NCI-H226 (cell line): Measurements from ENCODE around the gene TCP10L.
"Not testable (repeated sequence)": the region's sequence is repeated elsewhere in the genome, so short reads cannot be mapped to it uniquely, and the experiment has no call there.

Source experiments
- DNase-seq: peaks from one replicate; pipeline ENCODE4 v3.0.0-alpha.2; 2015

The TCP10L gene

GRCh38 chr21:32549886-32550285 is 35.4 kb downstream of the TCP10L start:
- no peak for DNase-seq

- no peak for DNase-seq
These were observed 35.9 kb downstream of the TCP10L start for GRCh38 chr21:32549440-32549839.

GRCh38 chr21:32548978-32549377 is 36.3 kb downstream of the TCP10L start:
- no peak for DNase-seq

DNA sequence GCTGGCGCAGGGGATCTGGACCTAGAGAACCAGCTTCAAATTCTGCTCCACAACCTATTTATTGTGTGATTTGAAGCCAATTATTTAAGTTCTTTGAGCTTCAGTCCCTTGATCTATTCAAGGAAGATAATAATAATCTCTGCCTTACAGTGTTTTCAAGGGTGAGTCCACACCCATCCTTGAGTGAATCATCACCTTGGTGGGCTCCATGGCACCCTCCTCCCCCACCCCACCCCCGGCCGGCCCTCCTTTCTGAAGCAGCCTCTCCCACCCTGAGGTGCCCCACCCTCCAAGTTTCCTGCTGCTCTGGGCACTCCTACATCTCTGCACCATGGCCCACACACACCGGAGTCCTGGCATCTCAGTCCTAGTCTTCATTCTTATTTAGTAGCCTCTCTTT is 38.3 kb downstream of the TCP10L start:
- DNase-seq = no peak

GRCh38 chr21:32545948-32546441 is 39.3 kb downstream of the TCP10L start:
- DNase-seq = peak; percentile 35

- DNase-seq = no peak
These were observed 40.6 kb downstream of the TCP10L start for GRCh38 chr21:32544697-32545096.

DNA sequence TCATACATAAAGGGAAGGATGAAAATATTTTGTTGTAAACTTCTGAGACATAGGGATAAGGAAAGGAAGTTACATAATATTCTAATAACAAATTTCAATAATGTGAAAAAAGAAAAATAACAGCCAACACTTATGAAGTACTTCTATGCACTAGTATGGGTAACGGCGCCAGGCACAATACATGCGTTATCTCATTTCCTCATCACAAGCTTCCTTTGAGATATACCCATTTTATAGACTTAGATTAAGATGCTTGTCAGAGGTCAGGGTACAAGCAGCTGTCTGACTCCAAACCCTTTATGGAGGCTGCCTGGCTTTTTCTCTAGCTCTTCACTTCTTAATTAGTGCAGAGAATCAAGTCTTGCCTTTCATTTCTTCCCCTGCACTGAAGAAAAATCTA is 41.3 kb downstream of the TCP10L start:
- no peak for DNase-seq

DNA sequence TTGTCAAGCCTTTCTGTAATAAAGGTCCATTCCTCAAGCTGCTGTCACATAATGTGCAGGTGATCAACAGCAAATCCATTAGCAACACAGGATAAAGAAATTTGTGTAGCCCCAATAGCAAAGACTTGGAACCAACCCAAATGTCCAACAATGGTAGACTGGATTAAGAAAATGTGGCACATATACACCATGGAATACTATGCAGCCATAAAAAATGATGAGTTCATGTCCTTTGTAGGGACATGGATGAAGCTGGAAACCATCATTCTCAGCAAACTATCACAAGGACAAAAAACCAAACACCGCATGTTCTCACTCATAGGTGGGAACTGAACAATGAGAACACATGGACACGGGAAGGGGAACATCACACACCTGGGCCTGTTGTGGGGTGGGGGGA is 42.3 kb downstream of the TCP10L start:
- DNase-seq = not testable (repeated sequence)

DNA sequence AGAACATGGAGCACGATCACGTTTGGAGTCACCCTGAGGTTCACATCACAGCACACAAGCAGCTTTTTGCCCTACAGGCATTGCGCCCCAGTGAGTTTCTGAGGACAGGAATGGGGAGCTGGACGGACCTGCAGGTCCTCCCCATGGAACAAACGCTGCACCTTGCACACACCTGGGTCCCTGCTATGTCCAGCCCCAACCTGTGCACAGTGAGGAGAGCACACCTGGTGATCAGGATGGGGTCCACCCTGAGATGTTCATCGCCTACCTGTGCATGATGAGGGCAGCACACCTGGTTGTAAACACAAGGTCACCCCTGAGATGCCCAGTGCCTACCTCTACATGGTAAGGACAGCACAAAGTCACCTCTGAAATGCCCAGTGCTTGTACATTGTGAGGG is 45.9 kb downstream of the TCP10L start:
- DNase-seq = no peak

- no peak for DNase-seq
These were observed 47.1 kb downstream of the TCP10L start for GRCh38 chr21:32538147-32538792.

GRCh38 chr21:32537569-32537881 is 47.8 kb downstream of the TCP10L start:
- no peak for DNase-seq

DNA sequence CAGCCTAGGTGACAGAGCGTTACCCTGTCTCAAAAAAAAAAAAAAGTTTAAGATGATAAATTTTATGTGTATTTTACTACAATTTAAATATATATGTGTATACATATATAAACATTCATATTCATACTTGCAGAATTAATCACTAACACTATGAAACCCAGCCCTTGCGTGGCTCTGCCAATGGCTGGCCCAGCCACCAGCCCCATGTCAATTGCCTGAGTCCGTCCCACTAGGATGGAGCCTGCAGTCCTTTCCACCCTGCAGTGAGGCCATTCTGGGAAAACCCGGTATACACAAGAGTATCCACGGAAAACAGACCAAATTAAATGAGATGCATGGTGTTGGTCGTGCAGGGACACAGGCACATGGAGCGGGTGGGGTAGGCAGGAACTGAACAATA is 49.7 kb downstream of the TCP10L start:
- DNase-seq = no peak

DNA sequence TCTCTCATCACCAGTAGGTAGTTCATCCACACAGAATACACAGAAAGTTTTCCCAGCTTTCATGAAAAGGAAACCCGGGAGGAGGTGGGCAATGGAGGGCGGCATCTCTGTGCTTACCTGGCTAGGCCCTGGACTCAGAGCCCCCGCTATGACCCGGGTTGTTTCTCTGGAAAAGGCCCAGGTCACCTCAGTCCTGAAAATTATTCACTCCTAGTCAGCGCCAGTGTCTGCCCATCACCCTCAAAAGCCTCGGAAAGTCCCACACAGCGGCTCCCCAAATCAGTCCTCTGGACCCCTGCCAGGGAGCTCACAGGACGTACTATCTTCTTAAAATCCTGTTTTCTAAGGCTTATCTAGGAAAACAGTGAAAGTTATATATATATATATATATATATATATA is 51.2 kb downstream of the TCP10L start:
- DNase-seq = no peak

GRCh38 chr21:32533611-32534010 is 51.7 kb downstream of the TCP10L start:
- DNase-seq = no peak

- no peak for DNase-seq
These were observed 52.3 kb downstream of the TCP10L start for GRCh38 chr21:32533053-32533452.

GRCh38 chr21:32532636-32533035 is 52.7 kb downstream of the TCP10L start:
- no peak for DNase-seq

- DNase-seq = not testable (repeated sequence)
These were observed 53.8 kb downstream of the TCP10L start for GRCh38 chr21:32531561-32531960.

- not testable (repeated sequence) for DNase-seq
These were observed 54.5 kb downstream of the TCP10L start for GRCh38 chr21:32530809-32531208.

GRCh38 chr21:32529679-32530078 is 55.6 kb downstream of the TCP10L start:
- DNase-seq = no peak

DNA sequence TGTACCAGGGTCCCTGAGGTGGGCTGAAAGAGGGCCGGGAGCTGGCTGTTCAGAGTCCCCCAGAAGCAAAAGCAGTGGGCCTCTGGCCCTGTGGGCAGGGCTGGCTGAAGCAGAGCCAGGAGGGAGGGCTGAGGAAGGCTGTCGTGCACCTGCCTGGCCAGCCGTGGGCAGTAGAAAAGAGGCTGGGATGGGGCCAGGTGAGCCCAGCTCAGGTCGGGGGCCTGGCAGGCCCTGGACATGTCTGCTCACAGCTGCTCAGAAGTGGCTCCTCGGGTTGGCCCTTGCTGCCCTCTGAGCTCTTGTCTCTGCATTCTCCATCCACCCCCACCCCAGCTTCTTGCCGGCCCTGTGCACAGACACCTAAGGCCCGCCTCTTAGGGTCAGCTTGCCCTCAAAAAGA is 60.0 kb downstream of the TCP10L start:
- no peak for DNase-seq

DNA sequence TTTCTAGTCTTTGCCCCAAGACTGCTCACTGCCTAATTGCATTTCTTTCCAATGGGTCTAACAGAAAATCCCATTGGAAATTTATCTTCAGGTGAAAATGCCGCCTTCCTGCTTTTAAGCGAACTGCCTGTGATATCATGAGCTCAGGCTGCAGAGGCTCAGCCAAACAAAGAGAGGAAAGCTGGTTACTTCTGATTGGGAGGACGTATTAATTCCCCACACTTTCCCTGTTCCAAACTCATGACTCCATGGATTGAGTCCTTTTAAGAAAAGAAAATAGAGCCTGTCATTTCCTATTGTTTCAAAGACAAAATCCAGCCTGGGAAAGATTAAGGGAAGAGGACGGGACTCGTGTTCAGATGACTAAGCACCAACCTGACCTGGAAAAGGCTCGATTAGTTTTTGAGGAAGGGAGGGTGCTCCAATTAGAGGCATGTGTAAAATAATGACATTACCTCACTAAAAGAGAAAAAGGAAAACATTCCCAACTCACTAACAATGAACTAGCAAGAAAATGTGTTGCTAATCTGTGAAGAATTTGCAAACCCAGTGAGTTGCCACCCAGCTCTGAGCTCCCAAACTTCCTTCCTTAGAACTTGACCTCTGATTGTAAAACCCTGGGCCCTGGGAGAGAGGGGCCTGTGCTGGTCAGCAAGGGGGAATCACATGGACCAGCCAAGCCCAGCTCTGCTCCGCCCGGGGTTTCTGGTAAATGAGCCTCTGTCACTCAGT is 61.2 kb downstream of the TCP10L start:
- DNase-seq = peak; percentile 80
